ENCODE results near the gene MOV10.
A peak's percentile ranks its signal among the peaks of the same experiment; 100 is the strongest.

The MOV10 gene

GRCh38 chr1:112686835-112687234 lies 12.4 kb downstream of the MOV10 start:
- H3K27me3 Mint-ChIP-seq (ENCODE audit: low read depth) = no peaks in the 10 kb centered on the region
- peaks cover 3% of the 10 kb centered on the region for H3K4me1 Mint-ChIP-seq (ENCODE audit: low read depth)
- no peaks in the 10 kb centered on the region for H3K9me3 Mint-ChIP-seq
- no peak overlapping the region for H3K4me3 Mint-ChIP-seq
- H3K36me3 Mint-ChIP-seq (ENCODE audit: low read depth) = peaks cover 12% of the 10 kb centered on the region
- H3K27ac Mint-ChIP-seq = no peak overlapping the region
- DNase-seq (ENCODE audit: low spot score) = no peak

GRCh38 chr1:112687361-112687760 lies 12.9 kb downstream of the MOV10 start:
- no peaks in the 10 kb centered on the region for H3K27me3 Mint-ChIP-seq (ENCODE audit: low read depth)
- H3K36me3 Mint-ChIP-seq (ENCODE audit: low read depth) = peaks cover 15% of the 10 kb centered on the region
- no peak overlapping the region for H3K27ac Mint-ChIP-seq
- H3K9me3 Mint-ChIP-seq = no peaks in the 10 kb centered on the region
- DNase-seq (ENCODE audit: low spot score) = no peak
- H3K4me1 Mint-ChIP-seq (ENCODE audit: low read depth) = peaks cover 3% of the 10 kb centered on the region
- no peak overlapping the region for H3K4me3 Mint-ChIP-seq

- no peak overlapping the region for H3K27ac Mint-ChIP-seq
- peaks cover 20% of the 10 kb centered on the region for H3K36me3 Mint-ChIP-seq (ENCODE audit: low read depth)
- no peak for DNase-seq (ENCODE audit: low spot score)
- no peaks in the 10 kb centered on the region for H3K27me3 Mint-ChIP-seq (ENCODE audit: low read depth)
- H3K4me1 Mint-ChIP-seq (ENCODE audit: low read depth) = peaks cover 3% of the 10 kb centered on the region
- H3K9me3 Mint-ChIP-seq = no peaks in the 10 kb centered on the region
- no peak overlapping the region for H3K4me3 Mint-ChIP-seq
Observed at GRCh38 chr1:112687785-112688496, 13.5 kb downstream of the MOV10 start.

GRCh38 chr1:112688781-112689193 lies 14.3 kb downstream of the MOV10 start:
- Mint-ChIP-seq H3K4me3 (no peak overlapping the region), H3K9me3 (no peaks in the 10 kb centered on the region), H3K27me3 (ENCODE audit: low read depth) (no peaks in the 10 kb centered on the region), H3K4me1 (ENCODE audit: low read depth) (peaks cover 3% of the 10 kb centered on the region), H3K36me3 (ENCODE audit: low read depth) (peaks cover 22% of the 10 kb centered on the region), H3K27ac (no peak overlapping the region)
- no peak for DNase-seq (ENCODE audit: low spot score)

GRCh38 chr1:112689196-112689841 lies 14.9 kb downstream of the MOV10 start:
- Mint-ChIP-seq H3K36me3 (ENCODE audit: low read depth) (peaks cover 22% of the 10 kb centered on the region), H3K27ac (no peak overlapping the region), H3K27me3 (ENCODE audit: low read depth) (no peaks in the 10 kb centered on the region), H3K9me3 (no peaks in the 10 kb centered on the region), H3K4me1 (ENCODE audit: low read depth) (peaks cover 3% of the 10 kb centered on the region), H3K4me3 (no peak overlapping the region)
- DNase-seq (ENCODE audit: low spot score) = no peak

- no peaks in the 10 kb centered on the region for H3K9me3 Mint-ChIP-seq
- H3K4me3 Mint-ChIP-seq = no peak overlapping the region
- H3K27me3 Mint-ChIP-seq (ENCODE audit: low read depth) = no peaks in the 10 kb centered on the region
- peaks cover 3% of the 10 kb centered on the region for H3K4me1 Mint-ChIP-seq (ENCODE audit: low read depth)
- no peak for DNase-seq (ENCODE audit: low spot score)
- no peak overlapping the region for H3K27ac Mint-ChIP-seq
- peaks cover 22% of the 10 kb centered on the region for H3K36me3 Mint-ChIP-seq (ENCODE audit: low read depth)
Observed at GRCh38 chr1:112689842-112690237, 15.4 kb downstream of the MOV10 start.

- H3K27me3 Mint-ChIP-seq (ENCODE audit: low read depth) = no peaks in the 10 kb centered on the region
- no peaks in the 10 kb centered on the region for H3K9me3 Mint-ChIP-seq
- no peaks in the 10 kb centered on the region for H3K4me1 Mint-ChIP-seq (ENCODE audit: low read depth)
- no peak overlapping the region for H3K27ac Mint-ChIP-seq
- peaks cover 30% of the 10 kb centered on the region for H3K36me3 Mint-ChIP-seq (ENCODE audit: low read depth)
- no peak overlapping the region for H3K4me3 Mint-ChIP-seq
- DNase-seq (ENCODE audit: low spot score) = no peak
Observed at GRCh38 chr1:112692681-112693080, 18.2 kb downstream of the MOV10 start.

GRCh38 chr1:112693821-112694220 lies 19.4 kb downstream of the MOV10 start:
- Mint-ChIP-seq H3K36me3 (ENCODE audit: low read depth) (peaks cover 33% of the 10 kb centered on the region), H3K27me3 (ENCODE audit: low read depth) (no peaks in the 10 kb centered on the region), H3K9me3 (no peaks in the 10 kb centered on the region), H3K4me3 (no peak overlapping the region), H3K27ac (no peak overlapping the region), H3K4me1 (ENCODE audit: low read depth) (no peaks in the 10 kb centered on the region)
- no peak for DNase-seq (ENCODE audit: low spot score)

GRCh38 chr1:112694363-112694929 lies 20.0 kb downstream of the MOV10 start:
- no peaks in the 10 kb centered on the region for H3K9me3 Mint-ChIP-seq
- peaks cover 3% of the 10 kb centered on the region for H3K4me1 Mint-ChIP-seq (ENCODE audit: low read depth)
- no peak overlapping the region for H3K27ac Mint-ChIP-seq

GRCh38 chr1:112695276-112695675 lies 20.8 kb downstream of the MOV10 start:
- Mint-ChIP-seq H3K36me3 (ENCODE audit: low read depth) (peaks cover 39% of the 10 kb centered on the region), H3K27ac (no peak overlapping the region), H3K4me1 (ENCODE audit: low read depth) (peaks cover 10% of the 10 kb centered on the region), H3K4me3 (no peak overlapping the region), H3K27me3 (ENCODE audit: low read depth) (no peaks in the 10 kb centered on the region), H3K9me3 (no peaks in the 10 kb centered on the region)
- no peak for DNase-seq (ENCODE audit: low spot score)

More at GRCh38 chr1:112694363-112694929, 20.0 kb downstream of the MOV10 start:
- DNase-seq (ENCODE audit: low spot score) = no peak
- H3K27me3 Mint-ChIP-seq (ENCODE audit: low read depth) = no peaks in the 10 kb centered on the region
- peaks cover 38% of the 10 kb centered on the region for H3K36me3 Mint-ChIP-seq (ENCODE audit: low read depth)
- no peak overlapping the region for H3K4me3 Mint-ChIP-seq

- Mint-ChIP-seq H3K4me1 (ENCODE audit: low read depth) (peaks cover 24% of the 10 kb centered on the region), H3K4me3 (no peak overlapping the region), H3K36me3 (ENCODE audit: low read depth) (peaks cover 39% of the 10 kb centered on the region), H3K9me3 (no peaks in the 10 kb centered on the region), H3K27me3 (ENCODE audit: low read depth) (no peaks in the 10 kb centered on the region), H3K27ac (peak overlapping the region; percentile 36)
- no peak for DNase-seq (ENCODE audit: low spot score)
Observed at GRCh38 chr1:112696578-112697314, 22.3 kb downstream of the MOV10 start.

GRCh38 chr1:112697781-112698201 lies 23.3 kb downstream of the MOV10 start:
- H3K27ac Mint-ChIP-seq = no peak overlapping the region
- H3K9me3 Mint-ChIP-seq = no peaks in the 10 kb centered on the region
- H3K36me3 Mint-ChIP-seq (ENCODE audit: low read depth) = peaks cover 40% of the 10 kb centered on the region
- H3K4me3 Mint-ChIP-seq = no peak overlapping the region
- DNase-seq (ENCODE audit: low spot score) = no peak
- peaks cover 34% of the 10 kb centered on the region for H3K4me1 Mint-ChIP-seq (ENCODE audit: low read depth)
- H3K27me3 Mint-ChIP-seq (ENCODE audit: low read depth) = no peaks in the 10 kb centered on the region

GRCh38 chr1:112698366-112699310 lies 24.2 kb downstream of the MOV10 start:
- Mint-ChIP-seq H3K36me3 (ENCODE audit: low read depth) (peaks cover 41% of the 10 kb centered on the region), H3K27ac (no peak overlapping the region), H3K27me3 (ENCODE audit: low read depth) (no peaks in the 10 kb centered on the region), H3K4me1 (ENCODE audit: low read depth) (peaks cover 39% of the 10 kb centered on the region), H3K9me3 (no peaks in the 10 kb centered on the region), H3K4me3 (no peak overlapping the region)
- no peak for DNase-seq (ENCODE audit: low spot score)

All from T-helper 2 cell treated with Interferon-gamma antibody and Interleukin-4, amounts not matched to agents 5 μg/mL and 100 μg/mL, for 36 hours (primary cell).